NCI-H2029 treated with DMSO at 0.1 percent for 48 hours (cell line): ENCODE results near the gene ZDHHC17.

Experiments used
- DNase-seq: peaks from one replicate; lab custom pipeline; 2025; lab: John Stamatoyannopoulos, UW

The ZDHHC17 gene

DNA sequence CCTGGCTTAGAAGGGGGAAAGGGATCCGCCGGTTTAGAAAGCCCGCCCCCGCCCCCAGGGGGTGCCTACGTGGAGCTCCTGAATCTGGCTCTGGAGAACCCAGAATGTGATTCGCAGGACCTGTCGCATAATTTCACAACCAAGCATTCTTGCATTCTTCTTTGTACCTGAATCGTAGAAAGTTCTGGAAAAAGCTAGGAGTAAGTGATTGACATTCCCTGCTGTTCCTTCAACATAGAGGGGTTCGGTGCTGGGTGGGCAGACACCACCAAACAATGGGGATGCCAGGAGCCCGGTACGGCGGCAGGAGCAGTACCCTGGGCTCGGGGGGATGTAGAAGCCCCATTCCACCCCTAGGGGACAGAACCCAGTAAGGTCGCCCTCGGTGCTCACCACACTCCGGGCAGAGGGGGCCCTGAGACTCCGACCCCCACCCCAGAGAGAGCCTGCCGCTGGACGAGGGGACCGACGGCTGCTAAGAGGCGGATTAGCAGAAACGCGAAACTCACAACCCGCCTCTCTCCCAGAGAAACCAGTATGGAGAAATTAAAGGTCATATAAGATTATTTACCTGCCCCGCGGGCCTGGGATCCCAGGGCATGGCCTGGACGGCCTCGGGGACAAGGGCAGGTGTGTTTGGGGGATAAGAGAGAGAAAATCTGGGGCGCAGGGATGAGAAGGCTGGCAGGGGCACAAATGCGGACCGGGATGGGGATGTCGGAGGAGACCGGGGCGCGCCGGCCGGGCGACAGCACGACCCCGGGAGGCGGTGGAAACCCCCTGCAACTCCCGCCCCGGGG lies 114.4 kb downstream of the ZDHHC17 start:
- no peak for DNase-seq

DNA sequence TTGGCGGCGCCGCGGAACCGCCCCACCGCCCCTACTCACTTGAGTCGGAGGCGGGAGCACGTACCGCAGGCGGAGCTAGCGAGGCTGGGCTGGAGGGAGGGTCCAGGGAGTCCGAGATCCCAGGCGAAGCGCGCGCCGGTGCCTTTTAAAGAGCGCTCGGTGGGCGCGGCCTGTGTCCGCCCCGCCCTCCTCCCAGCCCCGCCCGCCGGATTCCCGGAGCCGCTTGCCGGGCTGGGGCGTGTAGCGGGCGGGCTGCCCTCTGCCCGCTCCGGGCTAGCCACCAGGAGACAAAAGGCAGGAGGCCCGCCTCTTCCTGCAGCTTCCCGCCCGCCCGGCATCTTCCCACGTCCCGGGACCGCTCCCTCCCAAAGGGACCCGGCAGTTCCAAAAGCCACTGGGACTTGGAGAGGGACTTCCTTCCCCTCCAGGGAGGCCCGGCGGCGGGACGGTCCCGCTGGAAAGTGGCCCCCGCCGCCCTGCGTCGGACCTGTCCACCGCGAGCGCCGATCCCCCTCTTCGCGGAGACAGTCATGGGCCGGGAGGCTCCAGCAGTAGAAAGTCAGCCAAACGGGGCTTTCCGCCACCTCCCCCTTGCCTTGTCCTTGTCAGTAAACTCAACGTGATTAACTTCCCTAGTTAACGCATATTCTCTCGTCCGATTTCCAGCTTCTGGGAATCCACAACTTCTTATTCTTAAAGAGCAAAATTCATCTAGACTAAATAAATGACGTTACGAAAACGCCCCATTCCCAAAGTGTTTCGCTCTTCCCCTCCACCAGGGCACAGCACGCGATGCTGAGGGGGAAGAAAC lies 115.2 kb downstream of the ZDHHC17 start, which contains the start of gene CSRP2:
Gene CSRP2 (minus strand): TSS at position 121 of the 811 bp plus-strand sequence. CDS start 12,759 bp downstream, outside the sequence.
- peak; percentile 45 for DNase-seq

DNA sequence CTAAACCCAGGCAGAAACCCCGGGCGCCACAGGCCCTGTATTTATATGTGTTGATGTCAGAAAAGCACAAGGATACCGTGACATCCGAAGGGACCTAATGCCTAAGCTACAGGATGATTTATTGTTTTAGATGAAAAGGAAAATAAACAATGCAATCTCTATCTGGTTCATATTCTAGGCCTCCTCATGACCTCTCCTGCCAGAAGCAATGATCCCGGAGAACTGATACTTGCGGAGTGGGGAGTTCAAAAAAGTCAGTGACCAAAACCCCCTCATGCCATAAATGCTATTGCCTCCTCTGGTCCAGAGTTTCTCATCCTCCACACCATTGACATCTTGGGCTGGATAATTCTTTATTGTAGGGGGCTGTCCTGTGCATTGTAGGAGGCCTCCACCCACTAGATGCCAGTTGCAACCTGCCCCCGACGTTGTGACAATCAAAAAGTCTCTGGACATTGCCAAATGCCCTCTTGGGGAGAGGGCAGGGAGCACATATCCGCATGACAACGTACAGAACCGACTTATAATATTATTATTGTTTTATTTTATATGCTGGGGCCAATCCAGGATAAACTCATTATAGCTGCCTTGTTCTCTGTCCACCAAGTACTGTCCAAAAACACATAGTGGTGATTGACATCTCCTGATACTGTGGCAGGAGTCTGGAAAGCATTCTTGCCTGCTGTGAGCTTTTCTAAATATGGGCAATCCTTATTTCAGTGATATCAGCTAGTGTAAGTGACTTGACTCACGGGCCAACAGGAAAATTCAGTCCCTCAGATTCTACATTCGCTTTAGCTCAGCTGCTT lies 116.0 kb downstream of the ZDHHC17 start:
- no peak for DNase-seq

- DNase-seq: no peak
These were observed 116.7 kb downstream of the ZDHHC17 start for GRCh38 chr12:76880519-76881023.

DNA sequence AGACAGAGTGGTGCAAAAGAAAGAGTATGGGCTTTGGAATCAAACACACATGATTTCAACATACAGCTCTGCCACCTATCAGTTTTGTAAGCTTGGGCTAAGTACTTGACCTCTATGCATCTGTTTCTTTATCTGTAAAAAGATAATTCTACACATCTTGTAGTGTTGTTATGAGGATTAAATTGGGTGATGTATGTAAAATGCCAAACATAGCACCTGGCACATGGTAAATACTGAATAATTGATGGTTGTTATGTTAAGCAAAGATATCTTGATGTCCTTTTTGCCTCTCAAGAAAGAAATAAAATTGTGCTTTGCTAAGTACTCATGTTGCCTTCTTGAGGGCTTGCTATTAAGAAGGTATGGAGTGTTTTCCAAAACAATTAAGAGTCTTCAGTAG lies 117.2 kb downstream of the ZDHHC17 start:
- no peak for DNase-seq

DNA sequence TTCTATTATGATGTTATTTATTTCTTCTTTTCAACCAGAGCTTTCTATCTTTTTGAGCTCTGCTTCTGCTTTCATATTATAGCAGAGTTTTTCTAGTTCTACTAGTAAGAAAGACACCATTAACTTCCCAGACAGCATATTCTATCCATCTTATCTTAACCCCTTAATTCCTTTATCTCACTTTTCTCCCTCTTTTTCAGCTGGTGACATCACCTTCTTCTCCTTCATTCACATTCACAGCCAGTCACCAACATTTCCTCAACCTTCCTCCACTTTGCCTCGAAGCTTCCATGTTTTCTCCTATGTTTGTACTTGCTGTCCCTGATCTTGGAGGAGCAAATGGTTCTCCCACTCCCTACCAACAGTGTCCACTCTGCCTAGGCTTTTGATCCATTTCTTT lies 118.5 kb downstream of the ZDHHC17 start:
- no peak for DNase-seq

- DNase-seq: no peak
These were observed 119.2 kb downstream of the ZDHHC17 start for GRCh38 chr12:76883151-76883550.

- peak; percentile 75 for DNase-seq
These were observed 119.9 kb downstream of the ZDHHC17 start for GRCh38 chr12:76883811-76884210.

DNA sequence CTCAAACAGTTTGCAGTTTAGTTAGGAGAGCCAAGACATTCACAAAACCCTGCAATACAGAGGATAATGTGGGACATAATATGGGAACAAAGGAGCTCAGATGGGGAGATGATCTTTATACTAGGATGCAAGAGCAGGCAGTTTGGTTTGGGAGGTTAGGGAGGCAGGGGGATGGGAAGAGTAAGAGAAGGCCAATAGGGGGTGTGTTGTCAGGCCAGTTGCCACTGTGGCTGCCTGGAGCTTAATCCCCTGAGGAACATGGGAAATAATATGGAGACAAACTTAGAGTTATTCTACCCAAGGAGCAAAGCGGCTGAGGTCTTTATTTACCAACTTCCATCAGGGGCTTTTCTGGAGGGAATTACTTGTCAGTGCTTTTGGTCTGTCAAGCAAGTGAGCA lies 124.9 kb downstream of the ZDHHC17 start:
- DNase-seq: no peak

DNA sequence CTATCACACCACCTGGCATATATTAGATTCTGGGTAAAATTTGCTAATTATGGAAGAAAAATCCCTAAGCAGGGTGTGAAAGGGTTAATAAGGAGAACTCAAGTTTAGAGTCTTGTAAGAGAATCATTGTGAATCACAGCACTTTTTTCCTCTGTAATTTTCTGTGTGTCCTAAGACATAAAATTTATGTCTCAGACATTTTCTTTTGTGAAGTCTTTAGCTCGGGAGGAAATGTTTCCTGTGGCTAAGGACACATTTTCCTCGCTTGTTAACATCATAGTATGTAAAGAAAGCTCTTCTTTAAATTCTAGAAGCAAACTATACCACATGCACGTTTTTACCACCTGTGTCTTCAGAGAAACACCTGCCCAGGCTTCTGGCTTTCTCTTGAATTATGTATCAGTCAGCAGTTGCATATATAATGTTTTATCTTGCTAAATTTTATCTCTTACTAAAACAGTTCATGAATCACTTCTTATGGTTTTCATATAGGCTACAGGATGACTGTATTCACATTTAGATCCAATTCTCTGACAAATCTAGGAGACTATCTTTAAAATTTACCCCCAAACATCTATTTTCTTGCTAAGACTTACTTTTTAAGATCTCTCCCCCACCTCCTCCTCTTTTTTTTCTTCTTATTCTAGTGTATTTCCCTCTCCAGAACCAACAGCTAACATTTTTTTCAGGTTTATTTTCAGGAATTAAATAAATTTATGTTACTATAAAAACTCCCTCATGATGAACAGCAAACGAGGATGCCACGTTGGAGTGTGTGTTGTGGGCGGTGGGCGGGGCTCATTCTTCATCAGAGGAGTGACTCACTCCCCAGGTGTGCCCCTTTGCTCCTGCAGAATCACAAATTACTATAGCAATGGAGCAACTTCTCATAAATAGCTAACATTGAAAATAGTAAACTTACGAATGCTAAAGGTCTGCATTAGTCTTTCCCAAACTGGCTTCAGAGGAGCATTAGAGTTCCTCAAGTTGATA lies 126.5 kb downstream of the ZDHHC17 start:
- no peak for DNase-seq

DNA sequence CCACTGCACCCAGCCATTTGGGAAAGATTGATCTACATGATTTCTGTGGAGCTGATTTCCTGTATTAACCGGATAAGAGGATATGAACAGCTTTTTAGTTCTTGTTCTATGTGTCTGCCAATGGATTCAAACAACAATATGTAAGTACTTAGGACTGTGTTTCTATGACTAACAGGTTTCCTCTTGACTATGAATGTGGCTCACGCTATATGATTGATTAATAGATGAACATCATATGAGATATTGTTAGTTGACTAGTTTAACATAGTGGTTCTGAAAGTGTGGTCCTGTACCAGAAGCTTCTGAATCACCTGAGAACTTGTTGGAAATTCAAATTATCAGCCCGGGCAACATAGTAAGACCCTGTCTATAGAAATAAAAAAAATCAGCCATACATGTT lies 127.7 kb downstream of the ZDHHC17 start:
- no peak for DNase-seq

GRCh38 chr12:76895796-76896195 lies 131.9 kb downstream of the ZDHHC17 start:
- no peak for DNase-seq

DNA sequence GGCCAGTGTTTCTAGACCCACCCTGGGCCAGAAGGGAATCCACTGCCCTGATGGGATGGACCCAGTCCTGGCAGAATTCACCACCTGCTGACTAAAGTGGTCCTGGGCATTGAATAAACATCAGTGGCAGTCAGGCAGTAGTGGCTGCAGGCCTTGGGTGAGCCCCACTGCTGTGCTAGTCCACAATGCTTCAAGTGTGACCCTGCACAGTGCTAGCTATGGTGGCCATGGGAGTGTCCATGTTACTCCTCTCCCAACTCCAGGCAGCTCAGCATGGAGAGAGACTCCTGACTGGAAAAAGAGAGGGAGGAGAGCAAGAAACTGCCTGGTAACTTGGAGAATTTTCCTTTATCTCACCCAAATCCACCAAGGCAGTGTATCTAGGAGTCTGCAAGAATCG lies 132.4 kb downstream of the ZDHHC17 start:
- no peak for DNase-seq

GRCh38 chr12:76898442-76898841 lies 134.5 kb downstream of the ZDHHC17 start:
- DNase-seq: no peak

DNA sequence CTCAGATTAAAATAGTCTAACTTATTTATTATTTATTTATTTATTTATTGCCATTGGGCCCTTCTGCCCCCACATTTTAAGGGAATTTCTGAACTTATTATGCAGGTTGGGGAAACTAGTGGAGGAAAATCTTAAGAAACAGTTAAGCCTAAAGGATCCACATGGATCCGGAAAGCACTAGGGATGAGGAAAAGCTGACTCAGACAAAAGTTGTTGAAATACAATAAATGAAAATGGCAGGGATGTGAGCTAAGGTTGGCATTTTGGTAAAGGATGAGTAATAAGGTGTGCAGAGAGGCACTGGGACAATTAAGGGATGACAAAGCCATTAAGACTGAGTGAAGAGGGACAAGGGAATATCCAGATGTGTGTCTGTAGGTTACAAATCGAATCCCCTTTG lies 135.6 kb downstream of the ZDHHC17 start:
- DNase-seq: no peak

DNA sequence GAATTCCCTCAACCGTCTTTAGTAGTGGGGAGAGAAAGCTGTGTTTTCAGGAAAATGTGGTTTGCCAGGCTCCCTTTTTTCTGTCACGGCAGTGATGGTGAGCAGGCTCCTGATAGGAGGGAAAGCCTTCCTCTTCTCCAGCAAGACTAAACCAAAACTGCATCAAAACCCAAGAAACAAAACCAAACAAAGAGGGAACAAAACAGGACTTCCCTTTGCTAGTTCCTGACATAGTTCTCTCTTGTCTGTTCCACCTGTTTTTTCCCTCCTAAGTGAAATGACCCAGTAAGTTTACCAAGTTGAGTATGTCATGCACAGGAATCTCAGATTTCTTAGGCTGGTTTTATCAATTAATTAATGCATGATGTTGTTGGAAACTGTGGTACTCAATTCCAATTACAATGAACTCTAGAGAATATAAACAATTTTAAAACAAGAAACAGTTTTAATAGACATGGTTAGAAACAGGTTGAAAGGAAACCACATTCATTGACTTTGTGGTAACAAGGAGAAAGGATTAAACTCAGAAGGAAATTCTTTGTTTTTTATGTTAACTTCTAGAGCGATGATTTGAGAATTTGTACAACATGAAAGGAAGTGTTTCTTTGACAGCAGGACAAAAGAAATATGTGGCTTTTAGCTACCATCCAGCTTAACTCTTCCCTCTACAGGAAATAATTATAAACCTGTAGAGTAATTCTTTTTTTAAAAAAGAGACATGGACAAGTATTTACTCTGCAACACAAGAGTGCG lies 137.9 kb downstream of the ZDHHC17 start:
- DNase-seq: no peak
